Neural cell (in vitro differentiated cells): ENCODE data around the gene TCF4.

Experiments used
- EP300 ChIP-seq: fragments of 450-650 bp; conservative IDR thresholded peaks from 2 replicates; pipeline ENCODE4 v1.6.1; 2014; ENCODE audit warnings: antibody characterized with exemption, mild to moderate bottlenecking, moderate library complexity; ENCODE audit not compliant: poor library complexity, severe bottlenecking
- EZH2 ChIP-seq: fragments of 200-600, 300-800 bp; shearing (Covaris generic), sonication (generic); IDR thresholded peaks from 2 replicates; pipeline ENCODE4 v1.6.1; 2014; ENCODE audit warnings: antibody characterized with exemption, low read length, borderline replicate concordance, mild to moderate bottlenecking; ENCODE audit not compliant: insufficient read depth, poor library complexity, severe bottlenecking
- POLR2AphosphoS5 ChIP-seq: IDR thresholded peaks from 2 replicates; pipeline ENCODE4 v1.6.1; 2012
- SMC3 ChIP-seq: fragments of 450-650 bp; conservative IDR thresholded peaks from 2 replicates; pipeline ENCODE4 v1.6.1; 2014; ENCODE audit warnings: antibody characterized with exemption, mild to moderate bottlenecking, moderate library complexity; ENCODE audit not compliant: poor library complexity
- TAF1 ChIP-seq: IDR thresholded peaks from 2 replicates; pipeline ENCODE4 v1.6.1; 2012; ENCODE audit warnings: low read depth
- TF ChIP-seq, protein P1 (sequence below): fragments of 450-650 bp; IDR thresholded peaks from 2 replicates; pipeline ENCODE4 v1.5.1; 2014; ENCODE audit warnings: antibody characterized with exemption, mild to moderate bottlenecking, moderate library complexity; ENCODE audit not compliant: poor library complexity, severe bottlenecking

DNA sequence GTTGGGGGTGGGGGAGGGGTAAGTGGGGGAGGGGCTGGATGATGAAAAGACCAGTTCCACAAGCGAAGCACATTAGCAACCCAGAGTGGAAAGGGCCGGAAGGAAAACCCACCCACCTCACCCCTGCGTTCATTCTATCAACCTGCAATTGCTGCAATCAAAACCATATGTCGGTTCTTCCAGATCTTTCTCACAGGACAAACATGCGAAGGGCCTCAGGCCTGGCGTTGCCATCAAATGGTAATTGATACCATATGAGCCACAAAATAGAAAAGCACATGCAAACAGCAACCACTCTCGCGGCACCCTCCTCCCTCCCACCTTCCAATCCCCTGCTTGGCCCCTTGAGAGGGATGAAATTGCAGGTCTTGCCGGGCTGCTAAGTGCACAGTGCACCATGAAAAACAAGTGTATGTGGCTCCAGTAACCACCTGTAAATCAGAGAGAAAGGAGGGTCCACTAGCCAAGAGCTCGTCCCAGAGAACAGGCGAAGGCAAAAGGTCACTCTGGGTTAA, 287.5 kb downstream of the TCF4 start:
- TF ChIP-seq, protein P1, sequence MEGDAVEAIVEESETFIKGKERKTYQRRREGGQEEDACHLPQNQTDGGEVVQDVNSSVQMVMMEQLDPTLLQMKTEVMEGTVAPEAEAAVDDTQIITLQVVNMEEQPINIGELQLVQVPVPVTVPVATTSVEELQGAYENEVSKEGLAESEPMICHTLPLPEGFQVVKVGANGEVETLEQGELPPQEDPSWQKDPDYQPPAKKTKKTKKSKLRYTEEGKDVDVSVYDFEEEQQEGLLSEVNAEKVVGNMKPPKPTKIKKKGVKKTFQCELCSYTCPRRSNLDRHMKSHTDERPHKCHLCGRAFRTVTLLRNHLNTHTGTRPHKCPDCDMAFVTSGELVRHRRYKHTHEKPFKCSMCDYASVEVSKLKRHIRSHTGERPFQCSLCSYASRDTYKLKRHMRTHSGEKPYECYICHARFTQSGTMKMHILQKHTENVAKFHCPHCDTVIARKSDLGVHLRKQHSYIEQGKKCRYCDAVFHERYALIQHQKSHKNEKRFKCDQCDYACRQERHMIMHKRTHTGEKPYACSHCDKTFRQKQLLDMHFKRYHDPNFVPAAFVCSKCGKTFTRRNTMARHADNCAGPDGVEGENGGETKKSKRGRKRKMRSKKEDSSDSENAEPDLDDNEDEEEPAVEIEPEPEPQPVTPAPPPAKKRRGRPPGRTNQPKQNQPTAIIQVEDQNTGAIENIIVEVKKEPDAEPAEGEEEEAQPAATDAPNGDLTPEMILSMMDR: no peak
- TF ChIP-seq EZH2 (no peak), TAF1 (no peak), EP300 (no peak), POLR2AphosphoS5 (no peak), SMC3 (no peak)
